Measurements from ENCODE around the gene FGFR1OP2.

DNA sequence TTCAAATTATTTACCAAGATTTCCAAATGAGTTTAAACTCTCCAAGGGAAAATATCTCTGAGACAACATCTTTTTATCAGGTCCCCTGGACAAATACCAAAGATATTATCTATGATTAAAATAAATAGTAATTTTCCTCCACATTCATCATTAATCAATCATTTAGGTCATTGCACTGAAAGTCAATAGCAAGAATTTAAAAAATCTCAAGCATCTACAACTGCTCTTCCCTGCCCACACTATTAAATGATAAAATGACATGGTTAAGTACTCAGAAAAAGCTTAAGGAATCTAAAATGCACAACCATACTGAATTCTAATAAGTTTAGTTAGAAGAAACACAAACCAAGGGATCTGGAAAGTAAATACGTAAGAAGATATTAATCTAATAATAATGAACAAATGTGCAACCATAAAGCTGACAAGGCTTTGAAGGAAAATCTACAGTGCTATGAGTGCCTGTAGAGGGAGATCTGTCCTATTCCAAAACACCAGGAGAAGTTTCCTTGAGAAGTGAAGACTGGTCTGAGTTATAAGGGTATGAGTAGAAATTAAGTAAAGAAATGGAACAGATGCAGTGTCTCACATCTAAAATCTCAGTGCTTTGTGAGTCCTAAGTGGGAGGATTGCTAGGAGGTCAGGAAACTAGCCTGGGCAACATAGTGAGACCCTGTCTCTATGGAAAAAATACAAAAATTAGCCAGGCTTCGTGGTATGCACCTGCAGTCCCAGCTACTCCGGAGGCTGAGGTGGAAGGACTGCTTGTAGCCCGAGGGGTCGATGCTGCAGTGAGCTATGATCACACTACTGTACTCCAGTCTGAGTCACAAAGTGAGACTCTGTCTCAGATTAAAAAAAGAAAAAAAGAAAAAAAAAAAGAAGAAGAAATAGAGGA is 19.7 kb upstream of the FGFR1OP2 start:
- TF ChIP-seq, protein P1, sequence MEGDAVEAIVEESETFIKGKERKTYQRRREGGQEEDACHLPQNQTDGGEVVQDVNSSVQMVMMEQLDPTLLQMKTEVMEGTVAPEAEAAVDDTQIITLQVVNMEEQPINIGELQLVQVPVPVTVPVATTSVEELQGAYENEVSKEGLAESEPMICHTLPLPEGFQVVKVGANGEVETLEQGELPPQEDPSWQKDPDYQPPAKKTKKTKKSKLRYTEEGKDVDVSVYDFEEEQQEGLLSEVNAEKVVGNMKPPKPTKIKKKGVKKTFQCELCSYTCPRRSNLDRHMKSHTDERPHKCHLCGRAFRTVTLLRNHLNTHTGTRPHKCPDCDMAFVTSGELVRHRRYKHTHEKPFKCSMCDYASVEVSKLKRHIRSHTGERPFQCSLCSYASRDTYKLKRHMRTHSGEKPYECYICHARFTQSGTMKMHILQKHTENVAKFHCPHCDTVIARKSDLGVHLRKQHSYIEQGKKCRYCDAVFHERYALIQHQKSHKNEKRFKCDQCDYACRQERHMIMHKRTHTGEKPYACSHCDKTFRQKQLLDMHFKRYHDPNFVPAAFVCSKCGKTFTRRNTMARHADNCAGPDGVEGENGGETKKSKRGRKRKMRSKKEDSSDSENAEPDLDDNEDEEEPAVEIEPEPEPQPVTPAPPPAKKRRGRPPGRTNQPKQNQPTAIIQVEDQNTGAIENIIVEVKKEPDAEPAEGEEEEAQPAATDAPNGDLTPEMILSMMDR (IDR thresholded peaks at IDR 0.05; ENCODE audit: insufficient read depth, low read depth, low read length), result no peak
- TF ChIP-seq EZH2 (IDR thresholded peaks at IDR 0.05; ENCODE audit: insufficient read depth, low read length), result no peak

All from astrocyte (in vitro differentiated cells and primary cell).